Spinal cord (tissue), 10 donors: ENCODE measurements around the gene GLYR1. TPM values are rescaled to one million over a fixed set of nuclear protein-coding genes. Genes with fewer than 3 reads are reported as not detected.
A peak's percentile ranks its signal among the peaks of the same experiment; 100 is the strongest.

Experiments used
- DNase-seq, 6 donors: peaks; one replicate each; pipeline versions ENCODE4 v3.0.0 to v3.0.0-alpha.2; 2013 to 2015; ENCODE audit warnings: low spot score in 6 of 6, low read depth in 4 of 6
- H3K27ac ChIP-seq: one replicate; pipeline ENCODE4 v1.5.1; 2013; ENCODE audit warnings: low read depth, low read length, control low read depth
- H3K27me3 ChIP-seq: one replicate; pipeline ENCODE4 v1.6.1; 2013; ENCODE audit warnings: low read length; ENCODE audit not compliant: control insufficient read depth, insufficient read depth
- H3K36me3 ChIP-seq: one replicate; pipeline ENCODE4 v1.6.1; 2013; ENCODE audit warnings: low read length; ENCODE audit not compliant: control insufficient read depth, insufficient read depth
- H3K4me1 ChIP-seq: one replicate; pipeline ENCODE4 v1.6.1; 2013; ENCODE audit warnings: low read length; ENCODE audit not compliant: control insufficient read depth, insufficient read depth
- H3K4me3 ChIP-seq: one replicate; pipeline ENCODE4 v1.5.1; 2013; ENCODE audit warnings: low read depth, low read length, control low read depth
- H3K9me3 ChIP-seq: one replicate; pipeline ENCODE4 v1.6.1; 2013; ENCODE audit warnings: low read length; ENCODE audit not compliant: control insufficient read depth, insufficient read depth
- WGBS: methylation state at CpG from one replicate; pipeline ENCODE4 v1.1.5; 2013; ENCODE audit warnings: missing lambda C conversion rate; ENCODE audit not compliant: insufficient coverage; 5-methylcytosine and 5-hydroxymethylcytosine counted together
- polyA plus RNA-seq, 2 donors: library from polyadenylated mRNA; unstranded; fragments of 120-200 nt; gene quantifications; one replicate each; pipeline ENCODE4 v1.2.1, GENCODE V29; 2013; ENCODE audit not compliant: insufficient read length in 2 of 2
- total RNA-seq, 2 donors: library from RNA; depleted of rRNA in 1 of 2; stranded (reverse); fragments of 120-200 nt in 1 of 2; fragments of >200 nt in 1 of 2; gene quantifications; one replicate each; pipeline versions ENCODE4 v1.2.3 to v1.2.4, GENCODE V29; 2013 to 2014
- donor health status: healthy.

GLYR1 gene
- total and polyA plus RNA-seq, 4 donors, result 52.5 to 134 (median 80.3) TPM

GRCh38 chr16:4803898-4804762, 43.0 kb downstream of the GLYR1 start:
- no peak overlapping the region for H3K27ac ChIP-seq
- no peaks in the 10 kb centered on the region for H3K9me3 ChIP-seq
- no peaks in the 10 kb centered on the region for H3K27me3 ChIP-seq
- peaks cover 25% of the 10 kb centered on the region for H3K4me1 ChIP-seq
- peaks cover 61% of the 10 kb centered on the region for H3K36me3 ChIP-seq
- 76% methylated on average over 23 of the region's 26 CpGs for WGBS
- no peak for DNase-seq
- no peak overlapping the region for H3K4me3 ChIP-seq

GRCh38 chr16:4803401-4803844, 43.7 kb downstream of the GLYR1 start:
- Histone ChIP-seq H3K9me3 (no peaks in the 10 kb centered on the region), H3K27me3 (no peaks in the 10 kb centered on the region), H3K27ac (no peak overlapping the region), H3K4me1 (peaks cover 25% of the 10 kb centered on the region), H3K4me3 (peak overlapping the region; percentile 58), H3K36me3 (peaks cover 68% of the 10 kb centered on the region)
- DNase-seq, result no peak
- 36% methylated on average over 7 of the region's 8 CpGs for WGBS

- Histone ChIP-seq H3K9me3 (no peaks in the 10 kb centered on the region), H3K4me1 (peaks cover 25% of the 10 kb centered on the region), H3K4me3 (peak overlapping the region; percentile 58), H3K36me3 (peaks cover 69% of the 10 kb centered on the region), H3K27ac (peak overlapping the region; percentile 57), H3K27me3 (no peaks in the 10 kb centered on the region)
- 0% methylated on average over 55 of the region's 59 CpGs for WGBS
- peak; percentile 80 to 98 (median 88) for DNase-seq
Observed at GRCh38 chr16:4802659-4803287, 44.3 kb downstream of the GLYR1 start.

- peak within 1 kb of the TSS; percentile 58 for H3K4me3 ChIP-seq
- no peaks in the 10 kb centered on the region for H3K27me3 ChIP-seq
- peak within 1 kb of the TSS; percentile 57 for H3K27ac ChIP-seq
- 0% methylated on average over 70 of the region's 70 CpGs for WGBS
- no peaks in the 10 kb centered on the region for H3K9me3 ChIP-seq
- peak in 4 of 6 donors; percentile 9 to 75 (median 40) for DNase-seq
- peaks cover 25% of the 10 kb centered on the region for H3K4me1 ChIP-seq
- H3K36me3 ChIP-seq, result peaks cover 73% of the 10 kb centered on the region
Observed at GRCh38 chr16:4801962-4802658, 45.0 kb downstream of the GLYR1 start, which contains the start of gene ROGDI. Gene ROGDI (minus strand): TSS chr16:4802633. CDS start chr16:4802571, 62 bp downstream.

- Histone ChIP-seq H3K4me3 (peak overlapping the region; percentile 58), H3K9me3 (no peaks in the 10 kb centered on the region), H3K36me3 (peaks cover 77% of the 10 kb centered on the region), H3K27ac (no peak overlapping the region), H3K27me3 (no peaks in the 10 kb centered on the region), H3K4me1 (peaks cover 25% of the 10 kb centered on the region)
- DNase-seq, result peak in 1 of 6 donors; percentile 24
- 46% methylated on average over 14 of the region's 29 CpGs for WGBS
Observed at GRCh38 chr16:4801051-4801961, 45.8 kb downstream of the GLYR1 start.

DNA sequence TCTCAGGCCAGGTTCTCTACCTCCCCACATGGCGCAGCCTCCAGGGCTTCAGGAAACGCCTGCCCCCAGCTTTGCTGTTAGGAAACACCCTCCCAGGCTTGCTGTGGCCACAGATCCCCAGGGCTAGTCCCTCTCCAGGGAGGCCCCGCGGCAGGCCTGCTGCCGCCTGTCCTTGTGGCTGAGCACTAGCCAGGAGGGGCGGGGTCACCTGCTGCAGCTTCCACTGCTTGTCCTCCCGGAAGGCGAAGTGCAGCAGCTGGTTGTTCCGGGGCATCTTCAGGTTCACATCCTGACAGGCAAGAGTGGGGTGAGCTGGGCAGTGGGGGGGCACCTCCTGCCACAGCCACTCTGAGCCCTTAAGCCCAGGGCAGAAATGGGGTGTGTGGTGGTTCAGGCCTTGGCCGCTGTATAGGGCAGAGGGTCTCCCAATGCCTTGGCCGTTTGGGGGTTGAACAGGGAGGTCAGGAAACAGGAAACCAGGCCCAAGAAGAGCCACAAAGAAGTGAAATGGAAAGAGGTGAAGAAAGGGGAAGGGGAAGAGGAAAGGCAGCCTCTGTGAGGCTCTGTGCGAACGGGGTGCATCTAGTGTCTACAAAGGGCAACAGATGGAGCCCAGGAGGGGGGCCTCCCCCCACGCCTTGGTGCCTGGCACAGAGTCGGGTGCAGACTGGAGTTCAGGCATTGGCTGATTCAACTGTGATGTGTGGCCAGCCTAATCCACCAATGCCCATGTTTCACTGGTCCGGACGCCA, 46.6 kb downstream of the GLYR1 start:
- peak in 1 of 6 donors; percentile 39 for DNase-seq
- Histone ChIP-seq H3K9me3 (no peaks in the 10 kb centered on the region), H3K4me1 (peaks cover 25% of the 10 kb centered on the region), H3K4me3 (no peak overlapping the region), H3K27ac (no peak overlapping the region), H3K36me3 (peaks cover 78% of the 10 kb centered on the region), H3K27me3 (no peaks in the 10 kb centered on the region)
- WGBS, result 82% methylated on average over 17 of the region's 17 CpGs

DNA sequence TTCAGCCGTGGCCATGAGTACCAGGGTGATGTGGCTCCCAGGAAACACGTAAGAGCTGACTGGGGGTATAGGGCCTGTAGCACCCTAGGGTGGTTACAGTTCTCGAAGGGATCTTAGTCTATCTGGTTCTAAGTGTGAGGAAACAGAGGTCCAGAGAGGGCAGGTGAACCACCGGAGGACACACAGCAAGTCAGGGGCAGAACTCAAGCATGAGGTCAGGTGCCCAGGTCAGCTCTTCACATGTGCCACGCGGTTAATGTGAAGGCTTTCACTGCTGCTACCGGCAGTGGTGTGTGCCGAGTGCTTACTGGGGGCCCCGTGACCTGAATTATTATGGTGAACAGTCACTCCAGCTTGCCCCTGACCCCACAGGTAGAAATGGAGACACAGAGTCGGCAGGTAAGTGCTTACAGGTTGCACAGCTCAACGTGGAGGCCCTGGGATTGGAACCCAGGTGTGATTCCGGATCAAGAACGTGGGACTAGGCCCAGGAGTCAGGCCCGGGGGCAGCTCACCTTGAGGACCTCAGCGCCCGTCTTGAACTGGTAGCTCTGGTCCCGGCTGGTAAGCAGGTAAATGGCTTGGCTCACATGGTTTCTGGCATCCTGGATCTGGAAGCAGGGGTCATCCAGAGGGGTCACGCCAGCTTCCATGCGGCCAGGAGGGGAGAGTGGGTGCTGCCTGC, 47.8 kb downstream of the GLYR1 start:
- Histone ChIP-seq H3K27me3 (no peaks in the 10 kb centered on the region), H3K4me1 (peaks cover 25% of the 10 kb centered on the region), H3K4me3 (no peak overlapping the region), H3K27ac (no peak overlapping the region), H3K9me3 (no peaks in the 10 kb centered on the region), H3K36me3 (peaks cover 74% of the 10 kb centered on the region)
- DNase-seq, result no peak
- 98% methylated on average over 19 of the region's 19 CpGs for WGBS

DNA sequence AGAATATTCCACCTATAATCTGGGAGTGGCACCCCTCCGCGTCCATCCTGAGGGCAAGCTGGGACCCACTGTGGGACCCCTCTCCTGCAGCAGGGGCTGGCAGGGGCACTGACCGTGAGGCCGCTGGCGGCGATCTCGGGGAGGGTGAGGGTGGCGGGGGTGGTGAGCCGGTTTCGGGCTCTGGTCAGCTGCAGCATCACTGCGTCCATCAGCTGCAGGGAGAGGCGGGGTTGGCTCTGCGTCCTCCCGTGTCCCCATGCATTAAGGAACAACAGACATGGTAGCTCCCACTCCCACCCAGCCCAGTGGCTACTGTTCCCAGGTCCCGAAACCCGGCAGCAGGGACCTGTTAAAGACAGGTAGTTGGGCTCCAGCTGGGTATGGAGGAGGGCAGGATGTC, 48.6 kb downstream of the GLYR1 start:
- Histone ChIP-seq H3K36me3 (peaks cover 69% of the 10 kb centered on the region), H3K9me3 (no peaks in the 10 kb centered on the region), H3K4me1 (peaks cover 20% of the 10 kb centered on the region), H3K4me3 (no peak overlapping the region), H3K27ac (no peak overlapping the region), H3K27me3 (no peaks in the 10 kb centered on the region)
- 96% methylated on average over 11 of the region's 16 CpGs for WGBS
- DNase-seq, result no peak
